NCI-H510A (cell line): ENCODE measurements around the gene KIN.
"Not testable (repeated sequence)": the region's sequence is repeated elsewhere in the genome, so short reads cannot be mapped to it uniquely, and the experiment has no call there.

Experiments
- DNase-seq: peaks from one replicate; lab custom pipeline; 2025; lab: John Stamatoyannopoulos, UW

Gene KIN

DNA sequence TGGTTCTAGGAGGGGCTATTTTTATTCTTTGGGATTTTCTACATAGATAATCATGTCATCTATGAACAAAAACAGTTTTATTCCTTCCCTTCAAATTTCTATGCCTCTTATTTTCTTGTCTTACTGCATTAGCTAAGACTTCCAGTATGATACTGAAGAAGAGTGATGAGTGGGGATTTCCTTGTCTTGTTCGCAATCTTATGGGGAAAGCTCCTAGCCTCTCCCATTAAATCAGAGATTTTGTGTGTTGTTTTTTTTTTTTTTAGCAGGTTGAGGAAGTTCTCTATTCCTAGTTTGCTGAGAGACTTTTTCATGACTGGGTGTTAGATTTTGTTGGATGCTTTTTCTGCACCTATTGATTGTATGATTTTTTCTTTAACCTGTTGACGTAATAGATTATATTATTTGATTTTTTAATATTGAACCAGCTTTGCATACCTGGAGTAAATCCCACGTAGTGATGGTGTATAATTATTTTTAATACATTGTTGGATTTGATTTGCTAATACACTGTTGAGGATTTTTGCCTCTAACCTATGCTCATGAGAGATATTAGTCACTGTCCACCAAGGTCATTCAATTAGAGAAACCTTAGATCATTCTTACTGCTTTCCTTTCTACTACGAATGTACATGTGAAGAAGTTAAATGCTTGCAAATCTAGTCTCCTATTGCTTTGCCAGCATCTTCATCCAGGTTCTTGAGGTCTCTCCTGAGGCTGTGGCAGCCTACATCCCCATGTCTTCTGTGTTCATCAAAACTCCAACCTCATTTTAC, 6.6 kb upstream of the KIN start:
- no peak for DNase-seq

DNA sequence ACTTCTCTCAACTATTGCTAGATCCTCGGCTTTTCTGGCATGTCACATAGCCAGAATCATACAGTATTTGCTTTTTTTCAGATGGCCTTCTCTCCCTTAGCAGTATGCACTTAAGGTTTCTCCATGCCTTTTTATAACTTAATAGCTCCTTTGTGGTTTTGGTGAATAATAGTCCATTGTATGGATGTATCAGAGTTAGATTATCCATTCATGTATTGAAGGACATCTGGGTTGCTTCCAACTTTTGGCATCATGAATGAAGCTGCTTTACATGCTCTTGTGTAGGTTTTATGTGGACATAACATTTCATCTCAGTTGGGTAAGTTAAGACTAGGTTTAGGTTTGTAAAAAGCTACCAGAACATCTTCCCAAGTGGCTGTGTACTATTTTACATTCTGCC, 4.7 kb upstream of the KIN start:
- no peak for DNase-seq

DNA sequence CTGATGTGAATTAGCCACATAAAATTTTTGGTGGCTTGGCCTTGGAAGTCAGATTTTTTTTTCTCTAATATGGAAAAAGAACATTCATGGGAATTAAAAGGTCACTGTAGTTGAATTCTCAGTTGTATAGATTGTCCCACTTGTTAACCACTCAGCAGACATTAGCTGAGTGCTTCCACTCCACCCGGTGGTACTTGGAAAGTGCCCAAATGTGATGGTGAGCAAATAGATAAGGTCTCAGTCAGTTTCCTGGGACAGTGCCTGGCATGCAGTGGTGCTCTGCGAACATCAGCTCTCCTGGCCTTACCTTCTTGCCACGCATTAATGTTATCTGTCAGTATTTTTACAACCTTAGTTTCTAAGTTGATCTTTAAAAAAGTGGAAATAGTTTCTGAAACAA, 1.6 kb upstream of the KIN start:
- DNase-seq: no peak

DNA sequence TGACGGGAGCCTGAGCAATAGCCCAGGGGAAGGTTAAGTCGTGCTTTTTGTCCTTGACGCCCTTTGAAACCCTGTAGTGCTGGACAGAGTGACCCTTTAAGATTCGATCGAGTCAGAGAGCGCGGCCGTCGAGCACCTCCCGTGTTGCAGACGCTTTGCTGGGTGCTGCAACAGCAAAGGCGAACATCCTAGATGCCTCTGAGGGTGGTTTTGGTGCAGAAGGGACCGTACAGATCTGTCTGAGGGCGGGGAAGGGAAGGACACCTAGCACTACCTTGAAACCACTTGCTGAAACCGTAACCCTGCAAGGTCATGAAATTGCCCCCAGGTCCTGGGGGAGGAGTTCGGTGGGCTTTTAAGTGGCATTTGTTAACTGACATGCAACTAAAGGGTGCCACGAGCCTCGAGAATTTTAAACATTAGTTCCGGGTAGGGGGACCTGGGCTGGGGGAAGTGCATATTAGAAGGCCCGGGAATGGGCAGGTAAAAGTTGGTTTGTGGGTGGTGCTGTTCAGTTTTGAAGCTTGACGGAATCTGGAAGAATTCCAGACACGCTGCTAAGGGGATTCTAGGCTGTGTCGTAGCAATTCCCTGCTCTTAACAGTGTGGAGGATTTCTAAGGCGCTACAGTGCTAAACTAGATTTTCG, 970 bp upstream of the KIN start:
- no peak for DNase-seq

DNA sequence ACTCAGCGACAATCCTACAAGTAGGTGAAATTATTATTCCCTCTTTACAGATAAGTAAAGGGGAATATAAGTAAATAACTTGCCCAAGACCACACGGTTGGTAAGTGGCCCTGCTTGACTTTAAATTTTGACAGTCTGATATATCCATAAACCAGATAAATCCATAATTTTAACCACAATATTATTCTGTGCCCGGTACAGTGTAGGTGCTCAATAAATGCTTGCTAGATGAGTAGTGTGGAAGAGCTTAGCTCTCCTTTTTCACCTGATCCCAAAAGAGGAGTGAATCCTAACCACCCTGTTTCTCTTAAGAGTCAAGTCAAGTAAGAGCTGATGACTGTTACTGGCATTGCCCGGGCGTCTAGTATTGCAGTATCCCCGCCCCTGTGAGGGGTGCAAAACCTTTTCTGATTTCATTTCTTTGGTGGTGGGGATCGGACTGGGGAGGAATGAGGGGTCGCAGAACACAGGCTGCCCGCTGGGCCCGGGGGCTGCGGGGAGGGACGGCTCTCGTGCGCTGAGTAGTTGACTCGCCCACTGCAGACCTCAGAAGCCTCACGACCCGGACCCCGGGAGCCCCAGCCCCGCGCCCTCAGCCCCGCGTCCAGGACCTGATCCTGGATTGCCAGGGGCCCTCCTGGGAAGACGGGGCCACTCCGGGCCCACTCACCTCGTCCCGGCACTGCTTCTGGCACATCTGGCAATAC, 490 bp downstream of the KIN start:
- DNase-seq: no peak

DNA sequence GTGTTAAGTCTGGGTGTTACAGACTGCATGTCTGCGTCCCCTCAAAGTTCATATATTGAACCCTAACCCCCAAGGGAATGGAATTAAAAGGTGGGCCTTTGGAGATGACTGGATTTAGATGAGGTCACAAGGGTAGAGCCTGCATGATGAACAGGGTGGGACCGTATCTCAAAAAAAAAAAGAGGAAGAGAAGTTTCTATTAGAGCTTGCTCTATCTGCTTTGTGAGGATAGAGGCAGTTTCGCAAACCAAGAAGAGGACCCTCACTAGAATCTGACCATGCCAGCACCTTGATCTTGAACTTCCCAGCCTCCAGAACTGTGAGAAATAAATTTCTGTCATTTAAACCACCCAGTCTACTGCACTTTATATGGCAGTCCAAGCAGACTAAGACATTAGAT, 1.4 kb downstream of the KIN start:
- no peak for DNase-seq

DNA sequence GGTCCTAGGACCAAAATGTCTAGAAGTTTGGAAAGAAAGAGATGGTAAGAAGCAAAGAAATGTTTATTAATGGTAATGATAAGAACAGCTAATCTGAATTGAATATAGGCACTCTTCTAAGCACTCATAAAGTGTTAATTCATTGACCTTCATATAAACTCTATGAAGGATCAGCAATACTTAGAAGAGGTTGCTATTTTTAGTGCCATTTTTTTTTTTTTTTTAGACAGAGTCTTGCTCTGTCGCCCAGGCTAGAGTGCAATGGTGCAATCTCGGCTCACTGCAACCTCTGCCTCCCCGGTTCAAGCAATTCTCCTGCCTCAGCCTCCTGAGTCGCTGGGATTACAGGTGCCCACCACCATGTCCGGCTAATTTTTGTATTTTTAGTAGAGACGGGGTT, 5.6 kb downstream of the KIN start:
- DNase-seq: not testable (repeated sequence)

DNA sequence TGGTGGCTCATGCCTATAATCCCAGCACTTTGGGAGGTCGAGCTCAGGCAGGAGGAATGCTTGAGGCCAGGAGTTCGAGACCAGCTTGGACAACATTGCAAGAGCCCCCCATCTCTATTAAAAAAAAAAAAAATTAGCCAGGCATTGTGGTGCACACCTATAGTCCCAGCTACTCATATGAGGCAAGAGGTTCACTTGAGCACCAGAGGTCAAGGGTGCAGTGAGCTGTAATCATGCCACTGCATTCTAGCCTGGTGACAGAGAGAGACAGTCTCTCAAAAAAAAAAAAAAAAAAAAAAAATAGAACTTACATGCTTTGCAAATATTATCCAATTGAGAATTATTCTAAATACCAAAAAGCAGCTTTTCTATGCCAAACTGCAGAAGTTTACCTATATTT, 11.0 kb downstream of the KIN start:
- no peak for DNase-seq

DNA sequence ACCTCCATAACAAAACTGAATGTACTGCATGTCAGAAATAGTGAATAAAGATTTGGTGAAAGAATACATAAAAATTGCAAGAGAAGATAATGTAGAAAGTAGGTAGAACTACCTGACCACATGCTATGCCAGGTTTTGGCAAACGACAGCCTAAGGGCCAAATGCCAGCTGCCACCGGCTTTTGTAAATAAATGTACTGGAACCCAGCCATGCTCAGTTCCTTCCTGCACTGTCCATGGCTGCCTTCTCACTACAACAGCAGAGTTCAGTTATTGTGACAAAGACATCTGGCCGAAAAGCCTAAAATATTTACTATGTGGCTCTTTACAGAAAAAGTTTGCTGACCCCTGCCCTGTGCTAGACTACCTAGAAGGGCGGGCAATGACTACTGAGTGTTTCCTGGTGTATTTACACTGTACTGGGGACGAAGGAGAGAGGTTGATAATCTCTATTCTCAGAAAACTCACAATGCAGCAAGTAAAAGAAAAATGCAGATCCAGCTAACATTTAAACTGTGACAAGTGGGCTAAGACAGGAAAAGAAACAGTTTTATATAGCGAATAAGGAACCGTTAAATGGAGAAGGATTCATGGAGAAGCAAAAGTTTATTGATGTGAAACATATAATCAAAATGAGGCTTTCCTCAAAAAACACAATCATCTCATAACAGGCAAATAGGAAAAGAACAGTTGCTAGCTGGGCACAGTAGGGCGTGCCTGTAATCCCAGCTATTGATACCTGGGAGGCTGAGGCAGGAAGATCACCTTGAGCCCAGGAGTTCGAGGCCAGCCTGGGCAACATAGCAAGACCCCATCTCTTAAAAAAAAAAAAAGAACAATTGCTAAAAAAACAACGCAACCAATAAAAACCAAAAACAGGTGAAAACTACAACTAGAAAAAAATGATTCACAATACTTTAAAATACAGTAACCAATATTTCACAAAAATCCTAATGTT, 13.7 kb downstream of the KIN start:
- DNase-seq: no peak

DNA sequence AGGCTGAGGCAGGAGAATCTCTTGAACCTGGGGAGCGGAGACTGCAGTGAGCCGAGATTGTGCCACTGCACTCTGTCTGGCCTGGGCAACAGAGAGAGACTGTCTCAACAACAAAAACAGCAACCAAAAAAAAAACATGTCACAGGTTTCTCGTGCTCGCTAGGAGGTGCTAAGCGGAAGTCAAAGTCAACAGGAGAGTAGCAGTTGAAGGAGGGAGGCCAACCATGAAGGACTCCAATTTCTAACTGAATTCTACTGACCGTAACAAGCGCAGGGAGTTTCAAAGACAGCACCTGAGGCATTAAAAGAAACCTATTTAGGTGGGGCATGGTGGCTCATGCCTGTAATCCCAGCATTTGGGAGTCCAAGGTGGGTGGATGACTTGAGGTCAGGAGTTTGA, 19.4 kb downstream of the KIN start:
- DNase-seq: no peak

DNA sequence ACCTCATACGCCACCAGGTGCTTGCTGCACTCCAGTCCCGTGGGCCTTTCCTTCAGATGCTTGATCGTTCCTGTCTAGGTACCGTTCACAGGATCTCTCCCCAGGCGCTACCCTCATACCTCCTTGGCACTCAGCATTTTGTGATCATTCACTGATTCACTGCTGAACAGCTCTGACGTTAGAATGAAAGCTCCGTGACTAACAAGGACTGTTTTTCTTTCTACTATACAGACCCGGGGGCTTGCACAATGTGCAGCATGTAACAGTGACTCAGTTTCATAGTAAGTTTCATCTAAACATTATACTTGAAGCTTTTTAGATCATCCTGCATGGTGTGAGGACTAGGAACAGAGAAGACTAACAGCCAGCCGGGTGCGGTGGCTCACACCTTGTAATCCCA, 20.6 kb downstream of the KIN start:
- DNase-seq: no peak

DNA sequence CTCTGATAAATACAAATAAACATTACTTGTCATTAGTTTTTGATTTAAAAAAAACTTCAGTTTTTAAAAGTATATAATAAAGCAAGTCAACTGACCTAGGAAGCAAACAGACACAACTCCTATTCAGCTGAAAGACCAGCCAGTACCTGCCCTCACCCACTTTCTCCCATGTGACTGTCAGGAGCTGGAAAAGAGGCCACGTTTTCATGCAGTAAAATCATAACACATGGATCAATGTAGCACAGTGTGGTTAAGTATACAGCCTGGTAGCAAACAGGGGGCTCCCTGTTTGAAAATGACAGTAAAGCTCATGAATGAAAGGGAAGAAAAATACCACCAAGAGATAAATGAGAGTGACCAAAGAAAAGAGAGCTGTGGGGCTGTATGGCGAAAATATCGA, 21.6 kb downstream of the KIN start:
- DNase-seq: no peak

DNA sequence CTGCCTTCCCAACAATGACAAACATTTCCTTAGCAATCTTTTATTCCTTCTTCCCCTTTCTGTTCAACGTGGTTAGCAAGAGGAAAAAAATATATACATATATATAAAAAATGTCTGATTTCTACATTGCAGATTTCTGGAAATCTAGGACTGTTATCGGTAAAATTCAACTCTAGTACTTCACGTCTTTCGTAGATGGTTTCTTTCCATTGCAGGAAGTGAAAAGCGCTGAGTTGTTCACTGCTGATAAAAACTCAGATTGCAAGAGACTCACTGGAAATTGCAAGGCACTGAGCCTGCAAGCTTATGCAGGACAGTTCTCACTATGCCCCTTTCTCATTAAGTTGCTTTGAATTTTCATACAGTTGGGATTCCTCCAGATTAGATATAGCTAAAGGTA, 23.9 kb downstream of the KIN start:
- no peak for DNase-seq

DNA sequence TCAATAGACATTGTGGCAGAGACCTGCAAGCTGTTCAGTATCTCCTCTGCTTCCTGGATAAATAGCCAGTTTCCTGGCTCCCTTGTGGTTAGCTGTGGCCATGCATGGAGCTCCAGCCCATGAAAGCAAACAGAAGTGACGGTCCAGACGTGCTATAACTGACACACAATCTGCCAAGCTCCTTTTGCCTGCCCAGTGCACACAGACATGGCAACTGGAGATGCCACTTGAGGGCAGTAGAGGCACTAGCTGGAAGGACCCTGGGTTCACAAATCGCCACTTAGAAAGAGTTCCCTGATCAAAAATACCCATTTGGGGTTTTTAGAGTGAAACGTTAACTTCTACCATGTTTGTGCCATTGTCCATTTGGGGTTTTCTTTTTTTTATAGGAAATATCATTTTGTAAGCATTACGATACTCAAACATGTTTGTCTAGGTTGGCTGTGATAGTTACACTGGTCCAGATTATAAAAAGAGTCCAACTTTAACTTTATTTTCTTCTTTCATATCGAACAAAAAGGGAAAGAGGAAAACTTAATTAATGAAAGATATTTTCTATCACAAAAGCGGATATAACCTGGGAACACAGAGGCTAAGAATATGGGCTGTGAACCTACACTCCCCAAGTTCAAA, 31.3 kb downstream of the KIN start:
- no peak for DNase-seq

DNA sequence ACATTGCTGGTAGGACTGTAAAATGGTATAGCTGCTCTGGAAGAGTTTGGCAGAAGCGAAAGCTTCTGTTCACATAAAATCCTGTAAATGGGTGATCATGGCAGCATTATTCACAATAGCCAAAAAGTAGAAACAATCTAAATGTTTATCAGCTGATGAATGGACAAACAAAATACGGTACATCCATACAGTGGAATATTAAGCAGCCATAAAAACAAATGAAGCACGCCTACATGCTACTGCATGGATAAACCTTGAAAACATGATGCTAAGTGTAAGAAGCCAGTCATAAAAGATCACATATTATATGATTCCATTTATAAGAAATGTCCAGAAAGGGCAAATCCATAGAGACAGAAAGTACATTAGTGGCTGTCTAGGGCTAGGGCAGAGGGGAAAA, 32.7 kb downstream of the KIN start:
- no peak for DNase-seq

DNA sequence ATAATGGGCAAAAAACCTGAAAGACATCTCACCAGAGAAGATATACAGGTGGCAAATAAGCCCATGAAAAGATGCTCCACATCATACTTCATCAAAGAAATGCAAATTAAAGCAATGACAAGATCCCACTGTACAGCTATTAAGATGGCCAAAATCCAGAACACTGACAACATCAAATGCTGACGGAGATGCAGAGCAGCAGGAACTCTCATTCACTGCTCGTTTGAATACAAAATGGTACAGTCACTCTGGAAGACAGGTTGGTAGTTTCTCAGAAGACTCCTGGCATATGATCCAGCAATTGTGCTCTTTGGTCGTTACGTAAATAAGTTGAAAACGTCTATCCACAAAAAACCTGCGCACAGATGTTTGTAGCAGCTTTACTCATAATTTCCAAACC, 35.5 kb downstream of the KIN start:
- no peak for DNase-seq

DNA sequence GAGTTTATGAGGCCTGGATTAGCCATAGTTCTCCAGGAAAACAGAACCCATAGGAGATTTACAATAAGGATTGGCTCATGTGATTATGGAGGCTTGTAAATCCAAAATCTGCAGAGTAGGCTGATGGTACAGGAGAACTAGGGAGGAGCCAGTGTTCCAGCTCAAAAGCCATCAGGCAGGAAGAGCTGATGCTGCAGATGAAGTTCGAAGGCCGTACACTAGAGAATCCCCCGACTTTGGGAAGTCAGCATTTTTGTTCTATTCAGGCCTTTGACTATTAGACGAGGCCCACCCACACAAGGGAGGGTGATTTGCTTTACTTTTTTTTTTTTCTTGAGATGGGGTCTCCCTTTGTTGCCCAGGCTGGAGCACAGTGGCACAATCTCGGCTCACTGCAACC, 37.6 kb downstream of the KIN start:
- no peak for DNase-seq

DNA sequence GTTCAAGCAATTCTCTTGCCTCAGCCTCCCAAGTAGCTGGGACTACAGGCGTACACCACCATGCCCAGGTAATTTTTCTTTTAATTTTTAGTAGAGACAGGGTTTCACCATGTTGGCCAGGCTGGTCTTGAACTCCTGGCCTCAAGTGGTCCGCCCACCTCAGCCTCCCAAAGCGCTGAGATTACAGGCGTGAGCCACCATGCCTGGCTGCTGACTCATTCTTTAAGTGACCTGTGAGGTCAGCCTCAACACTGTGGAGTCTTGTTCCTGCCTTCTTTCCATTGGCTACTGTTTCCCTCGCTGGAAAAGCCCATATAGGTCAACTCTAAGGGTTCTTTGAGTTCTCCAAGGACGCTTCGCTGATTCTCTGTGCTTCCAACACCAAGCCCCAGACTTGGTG, 39.2 kb downstream of the KIN start:
- not testable (repeated sequence) for DNase-seq

DNA sequence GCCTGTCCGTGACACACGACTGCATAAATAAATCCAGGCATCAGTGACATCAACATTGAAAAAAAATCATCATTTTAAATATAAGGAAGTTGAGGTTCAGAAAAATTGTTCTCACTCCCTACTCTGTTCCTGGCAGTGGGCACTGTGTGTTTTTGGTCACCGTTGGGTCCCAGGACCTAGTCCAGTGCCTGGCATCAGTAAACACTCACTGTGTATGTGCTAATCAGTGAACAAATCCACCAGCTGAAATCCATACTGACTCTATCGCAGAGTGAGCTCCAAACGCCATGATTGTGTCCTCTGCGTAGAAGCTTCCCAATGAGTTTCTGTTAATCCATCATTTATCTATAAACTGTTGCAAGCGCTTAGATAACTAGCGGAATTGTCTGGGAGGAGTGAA, 43.5 kb downstream of the KIN start:
- no peak for DNase-seq

DNA sequence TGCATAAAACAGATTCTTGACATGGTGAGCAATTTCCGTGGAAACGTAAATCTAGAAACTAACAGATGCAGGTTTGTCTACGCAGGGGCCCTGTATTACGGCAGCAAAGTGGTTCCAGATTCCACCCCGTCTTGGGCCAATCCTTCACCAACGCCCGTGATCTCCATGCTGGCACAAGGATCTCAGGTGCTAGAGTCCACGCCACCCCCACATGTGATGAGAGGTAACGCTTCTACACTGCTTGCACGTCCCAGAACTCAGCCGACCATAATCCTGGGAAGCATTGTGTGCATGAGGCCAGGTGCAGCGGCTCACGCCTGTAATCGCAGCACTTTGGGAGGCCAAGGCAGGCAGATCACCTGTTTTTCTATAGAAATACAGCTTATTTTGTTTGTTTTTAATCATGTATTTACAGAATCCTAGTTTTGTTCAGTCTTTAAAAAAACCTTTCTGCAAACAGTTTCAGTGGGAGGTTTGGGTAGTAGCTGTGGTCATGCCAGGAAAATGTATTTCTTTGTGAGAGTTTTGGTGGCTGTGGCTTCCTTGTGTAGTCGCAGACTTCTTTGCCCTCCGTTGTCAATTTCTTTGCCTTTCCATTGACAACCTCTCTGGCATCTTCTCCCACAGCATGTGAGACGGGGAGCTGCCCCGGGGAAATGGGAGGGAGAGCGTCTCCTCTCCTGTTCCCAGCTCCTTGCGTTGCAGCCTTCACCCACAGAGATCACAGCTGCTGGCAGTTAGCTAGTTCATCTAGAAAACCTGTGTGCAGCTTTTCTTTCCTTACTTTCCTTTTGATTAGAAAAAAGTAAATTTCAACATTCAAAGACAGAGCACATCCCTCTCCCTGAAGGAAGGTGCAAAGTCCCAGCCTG, 49.0 kb downstream of the KIN start:
- DNase-seq: no peak

DNA sequence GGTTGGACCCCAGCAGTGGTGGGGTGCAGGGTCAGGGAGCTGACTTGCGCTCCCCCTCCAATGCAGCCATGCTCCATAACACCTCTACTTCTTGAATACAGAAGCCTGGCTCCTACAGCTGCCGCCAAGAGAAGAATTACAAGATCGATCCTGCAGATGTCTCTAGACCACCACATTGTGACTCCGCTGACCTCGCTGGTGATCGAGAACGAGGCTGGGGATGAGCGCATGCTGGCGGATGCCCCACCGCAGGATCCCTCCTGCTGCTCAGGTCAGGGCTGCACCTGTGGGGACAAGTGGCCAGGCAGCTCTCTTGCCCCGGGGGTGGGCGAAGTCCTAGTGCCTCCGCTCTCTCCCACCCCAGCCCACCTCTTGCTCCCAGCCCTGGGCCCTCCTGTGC, 53.0 kb downstream of the KIN start:
- no peak for DNase-seq
